Thyroid gland (tissue), 4 donors: ENCODE measurements around the gene KYNU. TPM values are rescaled to one million over a fixed set of nuclear protein-coding genes. Genes with fewer than 3 reads are reported as not detected.

Experiments
- DNase-seq, 2 donors: peaks; one replicate each; pipeline ENCODE4 v3.0.0-alpha.2; 2019
- H3K27ac ChIP-seq, 3 donors: fragments of 200-600 bp; sonication (generic); 1 replicate in 2 of 3; 2 replicates in 1 of 3; pipeline ENCODE4 v1.5.1; 2016 to 2019; ENCODE audit warnings: mild to moderate bottlenecking in 1 of 3, moderate library complexity in 1 of 3
- H3K27me3 ChIP-seq: fragments of 200-600 bp; sonication (generic); one replicate; pipeline ENCODE4 v1.5.1; 2019
- H3K36me3 ChIP-seq, 2 donors: fragments of 200-600 bp; sonication (generic); one replicate each; pipeline ENCODE4 v1.5.1; 2016 to 2019
- H3K4me1 ChIP-seq, 2 donors: fragments of 200-600 bp; sonication (generic); one replicate each; pipeline ENCODE4 v1.5.1; 2017 to 2019
- H3K4me3 ChIP-seq, 3 donors: fragments of 200-600 bp; sonication (generic); replicated peaks in 1 of 3; 1 replicate in 2 of 3; 2 replicates in 1 of 3; pipeline ENCODE4 v1.5.1; 2016; ENCODE audit warnings: mild to moderate bottlenecking in 1 of 3
- H3K9me3 ChIP-seq: fragments of 200-600 bp; sonication (generic); one replicate; pipeline ENCODE4 v1.5.1; 2017
- CTCF ChIP-seq, 6 experiments: fragments of 200-600 bp in 3 of 6; fragments of 450-650 bp in 3 of 6; sonication (generic) in 3 of 6; IDR thresholded peaks; one replicate each; pipeline ENCODE4 v1.5.1; 2016 to 2019; ENCODE audit warnings: antibody characterized with exemption in 6 of 6, mild to moderate bottlenecking in 2 of 6, inconsistent platforms in 1 of 6, moderate library complexity in 1 of 6
- POLR2A ChIP-seq, 2 donors: fragments of 450-650 bp; IDR thresholded peaks; one replicate each; pipeline ENCODE4 v1.6.1; 2017; ENCODE audit warnings: antibody characterized with exemption in 2 of 2, mild to moderate bottlenecking in 2 of 2, moderate library complexity in 1 of 2
- WGBS, 2 donors: methylation state at CpG; one replicate each; pipeline ENCODE4 v1.1.5; 2017; 5-methylcytosine and 5-hydroxymethylcytosine counted together
- intact Hi-C: fragments of 100-400 bp; cut with DNase I; formaldehyde crosslinking; loops from one replicate; pipeline ENCODE4 v1.15.1; 2023
- total RNA-seq, 4 donors: library from RNA; depleted of rRNA; stranded (reverse); fragments of >200 nt; gene quantifications; one replicate each; pipeline ENCODE4 v1.2.3, GENCODE V29; 2016

KYNU gene
- total RNA-seq, 4 donors from 2014 or later: 0.93 to 7.8 (median 4.5) TPM

- no peaks in the 10 kb centered on the region for H3K9me3 ChIP-seq
- DNase-seq: no peak
- 48 to 59% methylated on average over 1 of the region's 1 CpG for WGBS, 2 donors
- no peak overlapping the region for H3K27ac ChIP-seq
- no peaks in the 10 kb centered on the region for H3K4me1 ChIP-seq
- no peaks in the 10 kb centered on the region for H3K27me3 ChIP-seq
- H3K36me3 ChIP-seq: no peaks in the 10 kb centered on the region
- intact Hi-C loops: no loop called here
- no peak overlapping the region for H3K4me3 ChIP-seq
- TF ChIP-seq POLR2A (IDR thresholded peaks at IDR 0.05) (no peak), CTCF (IDR thresholded peaks at IDR 0.05) (no peak)
Observed at GRCh38 chr2:142967060-142967459, 89.6 kb downstream of the KYNU start.

- Histone ChIP-seq H3K4me1 (no peaks in the 10 kb centered on the region), H3K27ac (no peak overlapping the region), H3K27me3 (no peaks in the 10 kb centered on the region), H3K9me3 (no peaks in the 10 kb centered on the region), H3K36me3 (no peaks in the 10 kb centered on the region), H3K4me3 (no peak overlapping the region)
- intact Hi-C loops: no loop called here
- TF ChIP-seq CTCF (IDR thresholded peaks at IDR 0.05): no peak
- no peak for TF ChIP-seq POLR2A (IDR thresholded peaks at IDR 0.05)
- 85% methylated on average over 4 of the region's 4 CpGs for WGBS, 2 donors
- no peak for DNase-seq
Observed at GRCh38 chr2:142973160-142973821, 95.8 kb downstream of the KYNU start.

GRCh38 chr2:142973822-142974207 is 96.4 kb downstream of the KYNU start:
- no peaks in the 10 kb centered on the region for H3K36me3 ChIP-seq
- intact Hi-C loops: no loop called here
- H3K27ac ChIP-seq: no peak overlapping the region
- TF ChIP-seq POLR2A (IDR thresholded peaks at IDR 0.05) (no peak), CTCF (IDR thresholded peaks at IDR 0.05) (no peak)
- no peak for DNase-seq
- no peaks in the 10 kb centered on the region for H3K4me1 ChIP-seq
- H3K27me3 ChIP-seq: no peaks in the 10 kb centered on the region
- no peak overlapping the region for H3K4me3 ChIP-seq
- WGBS, 2 donors: 36 to 40% methylated on average over 4 of the region's 4 CpGs
- no peaks in the 10 kb centered on the region for H3K9me3 ChIP-seq

- Histone ChIP-seq H3K27me3 (no peaks in the 10 kb centered on the region), H3K27ac (no peak overlapping the region), H3K4me1 (no peaks in the 10 kb centered on the region), H3K36me3 (no peaks in the 10 kb centered on the region), H3K4me3 (no peak overlapping the region), H3K9me3 (no peaks in the 10 kb centered on the region)
- no peak for DNase-seq
- 74 to 79% methylated on average over 3 of the region's 3 CpGs for WGBS, 2 donors
- intact Hi-C loops: no loop called here
- no peak for TF ChIP-seq CTCF (IDR thresholded peaks at IDR 0.05)
- no peak for TF ChIP-seq POLR2A (IDR thresholded peaks at IDR 0.05)
Observed at GRCh38 chr2:142974288-142975024, 97.0 kb downstream of the KYNU start.

GRCh38 chr2:142975239-142975638 is 97.8 kb downstream of the KYNU start:
- intact Hi-C loops: no loop called here
- Histone ChIP-seq H3K4me1 (no peaks in the 10 kb centered on the region), H3K4me3 (no peak overlapping the region), H3K27ac (no peak overlapping the region), H3K9me3 (no peaks in the 10 kb centered on the region), H3K27me3 (no peaks in the 10 kb centered on the region), H3K36me3 (no peaks in the 10 kb centered on the region)
- DNase-seq: no peak
- WGBS, 2 donors: 95 to 100% methylated on average over 1 of the region's 1 CpG
- no peak for TF ChIP-seq POLR2A (IDR thresholded peaks at IDR 0.05)
